Glutamatergic neuron (in vitro differentiated cells): Measurements from ENCODE around the gene ATP2C1. TPM values are rescaled to one million over a fixed set of nuclear protein-coding genes. Genes with fewer than 3 reads are reported as not detected.

ENCODE experiments used
- DNase-seq: peaks from one replicate; pipeline ENCODE4 v3.0.0; 2022
- H3K27ac Mint-ChIP-seq: one replicate; pipeline ENCODE4 v1.8.0; 2020; ENCODE audit warnings: mild to moderate bottlenecking, mixed read lengths, inconsistent platforms; ENCODE audit not compliant: unreplicated experiment
- H3K27me3 Mint-ChIP-seq: one replicate; pipeline ENCODE4 v1.8.0; 2020; ENCODE audit warnings: mild to moderate bottlenecking, moderate library complexity, mixed read lengths, inconsistent platforms; ENCODE audit not compliant: unreplicated experiment
- H3K36me3 Mint-ChIP-seq: one replicate; pipeline ENCODE4 v1.8.0; 2020; ENCODE audit warnings: mild to moderate bottlenecking, mixed read lengths, inconsistent platforms; ENCODE audit not compliant: unreplicated experiment
- H3K4me1 Mint-ChIP-seq: one replicate; pipeline ENCODE4 v1.8.0; 2020; ENCODE audit warnings: mild to moderate bottlenecking, low read depth, mixed read lengths, inconsistent platforms; ENCODE audit not compliant: unreplicated experiment
- H3K4me3 Mint-ChIP-seq: one replicate; pipeline ENCODE4 v1.8.0; 2020; ENCODE audit warnings: mild to moderate bottlenecking, mixed read lengths, inconsistent platforms; ENCODE audit not compliant: unreplicated experiment
- H3K9me3 Mint-ChIP-seq: one replicate; pipeline ENCODE4 v1.8.0; 2020; ENCODE audit warnings: mild to moderate bottlenecking, moderate library complexity, mixed read lengths, inconsistent platforms; ENCODE audit not compliant: unreplicated experiment
- CTCF ChIP-seq: fragments of 200-600 bp; sonication (generic); IDR thresholded peaks from one replicate; pipeline ENCODE4 v1.5.0; 2021; ENCODE audit not compliant: partially characterized antibody, unreplicated experiment
- total RNA-seq: library from RNA; stranded (reverse); fragmentation: NEBNext Ultra II Directional; extraction: Animal tissue kit (Norgen Biotek cat#: 25700); gene quantifications from one replicate; pipeline ENCODE4 v1.2.1, GENCODE V29; 2021; ENCODE audit not compliant: unreplicated experiment

ATP2C1 gene
- total RNA-seq, 1 donor from 2014 or later, result 130 TPM

DNA sequence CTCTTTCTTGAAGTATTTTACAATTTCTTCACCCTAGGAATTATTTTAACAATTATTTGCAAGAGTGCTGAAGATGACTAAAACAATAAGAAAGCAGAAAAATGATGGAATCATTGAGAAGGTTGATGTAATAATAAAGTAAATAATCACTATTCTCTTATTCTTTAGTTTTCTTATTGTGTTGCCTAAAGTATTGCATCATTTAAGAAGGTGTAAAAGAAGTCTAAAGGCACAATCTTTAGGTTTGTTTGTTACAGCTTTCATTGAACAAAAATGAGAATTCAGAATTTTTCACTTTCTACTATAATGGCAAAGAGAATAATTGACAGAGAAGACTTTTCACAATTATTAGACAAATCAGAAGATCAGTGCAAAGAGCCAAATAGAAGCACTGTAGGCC, 67.6 kb downstream of the ATP2C1 start:
- H3K4me3 Mint-ChIP-seq, result no peak overlapping the region
- peaks cover 11% of the 10 kb centered on the region for H3K36me3 Mint-ChIP-seq
- H3K27me3 Mint-ChIP-seq, result peaks cover 2% of the 10 kb centered on the region
- no peaks in the 10 kb centered on the region for H3K9me3 Mint-ChIP-seq
- no peak overlapping the region for H3K27ac Mint-ChIP-seq
- no peak for TF ChIP-seq CTCF
- DNase-seq, result no peak
- no peaks in the 10 kb centered on the region for H3K4me1 Mint-ChIP-seq

DNA sequence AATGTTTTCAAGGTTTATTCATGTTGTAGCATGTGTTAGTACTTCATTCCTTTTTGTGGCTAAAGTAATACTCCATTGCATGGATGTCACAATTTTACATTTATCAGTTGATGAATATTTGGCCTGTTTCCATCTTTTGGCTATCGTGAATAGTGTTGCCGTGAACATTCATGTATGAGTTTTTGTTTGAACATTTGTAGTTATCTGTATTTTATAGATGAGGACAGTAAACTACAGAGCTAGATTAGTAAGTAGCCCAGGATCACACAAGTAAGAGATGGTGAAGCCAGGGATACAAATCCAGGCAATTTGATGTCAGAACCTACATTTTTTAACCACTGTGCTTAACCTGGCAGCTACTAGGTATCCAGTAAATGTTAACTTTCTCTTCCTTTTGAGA, 69.6 kb downstream of the ATP2C1 start:
- no peak overlapping the region for H3K27ac Mint-ChIP-seq
- no peaks in the 10 kb centered on the region for H3K9me3 Mint-ChIP-seq
- peaks cover 2% of the 10 kb centered on the region for H3K27me3 Mint-ChIP-seq
- no peak for TF ChIP-seq CTCF
- no peak for DNase-seq
- H3K4me1 Mint-ChIP-seq, result no peaks in the 10 kb centered on the region
- no peak overlapping the region for H3K4me3 Mint-ChIP-seq
- H3K36me3 Mint-ChIP-seq, result peaks cover 11% of the 10 kb centered on the region

GRCh38 chr3:130963878-130964277, 70.0 kb downstream of the ATP2C1 start:
- H3K9me3 Mint-ChIP-seq, result no peaks in the 10 kb centered on the region
- H3K4me3 Mint-ChIP-seq, result no peak overlapping the region
- DNase-seq, result no peak
- no peak for TF ChIP-seq CTCF
- peaks cover 2% of the 10 kb centered on the region for H3K27me3 Mint-ChIP-seq
- H3K27ac Mint-ChIP-seq, result no peak overlapping the region
- peaks cover 11% of the 10 kb centered on the region for H3K36me3 Mint-ChIP-seq
- H3K4me1 Mint-ChIP-seq, result no peaks in the 10 kb centered on the region

GRCh38 chr3:130967281-130967680, 73.4 kb downstream of the ATP2C1 start:
- TF ChIP-seq CTCF, result no peak
- H3K4me1 Mint-ChIP-seq, result no peaks in the 10 kb centered on the region
- no peak for DNase-seq
- H3K27me3 Mint-ChIP-seq, result peaks cover 2% of the 10 kb centered on the region
- H3K9me3 Mint-ChIP-seq, result peaks cover 1% of the 10 kb centered on the region
- H3K27ac Mint-ChIP-seq, result no peak overlapping the region
- no peaks in the 10 kb centered on the region for H3K36me3 Mint-ChIP-seq
- no peak overlapping the region for H3K4me3 Mint-ChIP-seq

- Mint-ChIP-seq H3K9me3 (peaks cover 4% of the 10 kb centered on the region), H3K4me1 (no peaks in the 10 kb centered on the region), H3K27ac (no peak overlapping the region), H3K4me3 (no peak overlapping the region), H3K36me3 (no peaks in the 10 kb centered on the region), H3K27me3 (no peaks in the 10 kb centered on the region)
- DNase-seq, result no peak
- TF ChIP-seq CTCF, result no peak
Observed at GRCh38 chr3:130968221-130968620, 74.3 kb downstream of the ATP2C1 start.
